HG03095 (cell line): ENCODE measurements around the gene AOAH.
"Not testable (repeated sequence)": the region's sequence is repeated elsewhere in the genome, so short reads cannot be mapped to it uniquely, and the experiment has no call there.

Source experiments
- ATAC-seq: cut with Tn5 transposase; IDR thresholded peaks from one replicate; pipeline ENCODE4 v1.9.1; 2021; ENCODE audit warnings: moderate library complexity; ENCODE audit not compliant: unreplicated experiment

Gene AOAH

GRCh38 chr7:36514289-36515243, 209.7 kb downstream of the AOAH start:
- ATAC-seq, result no peak

GRCh38 chr7:36513393-36513792, 210.9 kb downstream of the AOAH start:
- ATAC-seq, result no peak

- ATAC-seq, result no peak
Observed at GRCh38 chr7:36512616-36513015, 211.7 kb downstream of the AOAH start.

- no peak for ATAC-seq
Observed at GRCh38 chr7:36509962-36510361, 214.3 kb downstream of the AOAH start.

GRCh38 chr7:36507475-36508440, 216.5 kb downstream of the AOAH start:
- ATAC-seq, result no peak

- no peak for ATAC-seq
Observed at GRCh38 chr7:36506820-36507219, 217.5 kb downstream of the AOAH start.

- no peak for ATAC-seq
Observed at GRCh38 chr7:36506130-36506798, 218.0 kb downstream of the AOAH start.

- not testable (repeated sequence) for ATAC-seq
Observed at GRCh38 chr7:36504617-36505016, 219.7 kb downstream of the AOAH start.

- not testable (repeated sequence) for ATAC-seq
Observed at GRCh38 chr7:36504216-36504615, 220.1 kb downstream of the AOAH start.

- no peak for ATAC-seq
Observed at GRCh38 chr7:36497775-36498174, 226.5 kb downstream of the AOAH start.

GRCh38 chr7:36497176-36497575, 227.1 kb downstream of the AOAH start:
- not testable (repeated sequence) for ATAC-seq

- no peak for ATAC-seq
Observed at GRCh38 chr7:36496576-36496975, 227.7 kb downstream of the AOAH start.

GRCh38 chr7:36491317-36491716, 233.0 kb downstream of the AOAH start:
- no peak for ATAC-seq

GRCh38 chr7:36490419-36490830, 233.9 kb downstream of the AOAH start:
- no peak for ATAC-seq

- not testable (repeated sequence) for ATAC-seq
Observed at GRCh38 chr7:36488672-36489071, 235.6 kb downstream of the AOAH start.

- ATAC-seq, result no peak
Observed at GRCh38 chr7:36487756-36488336, 236.4 kb downstream of the AOAH start.

GRCh38 chr7:36486336-36486735, 238.0 kb downstream of the AOAH start:
- ATAC-seq, result no peak

- no peak for ATAC-seq
Observed at GRCh38 chr7:36484265-36484664, 240.0 kb downstream of the AOAH start.

GRCh38 chr7:36483853-36484252, 240.4 kb downstream of the AOAH start:
- not testable (repeated sequence) for ATAC-seq

- ATAC-seq, result no peak
Observed at GRCh38 chr7:36478745-36479144, 245.5 kb downstream of the AOAH start.
